Mammary epithelial cell (primary cell): Measurements from ENCODE around the gene ICAM4.

Experiments
- EZH2 ChIP-seq: IDR thresholded peaks from 2 replicates; pipeline ENCODE4 v1.6.1; 2012; ENCODE audit warnings: low read length, inconsistent platforms, borderline replicate concordance
- TF ChIP-seq, protein P1 (sequence below), 2 donors: IDR thresholded peaks in 1 of 2; conservative IDR thresholded peaks in 1 of 2; 2 replicates each; pipeline ENCODE4 v1.5.1; 2011 to 2012; ENCODE audit warnings: inconsistent platforms in 2 of 2, low read length in 2 of 2, mild to moderate bottlenecking in 2 of 2, control low read depth in 1 of 2, low read depth in 1 of 2; ENCODE audit not compliant: insufficient read depth in 1 of 2; ENCODE audit errors: extremely low read depth in 1 of 2

DNA sequence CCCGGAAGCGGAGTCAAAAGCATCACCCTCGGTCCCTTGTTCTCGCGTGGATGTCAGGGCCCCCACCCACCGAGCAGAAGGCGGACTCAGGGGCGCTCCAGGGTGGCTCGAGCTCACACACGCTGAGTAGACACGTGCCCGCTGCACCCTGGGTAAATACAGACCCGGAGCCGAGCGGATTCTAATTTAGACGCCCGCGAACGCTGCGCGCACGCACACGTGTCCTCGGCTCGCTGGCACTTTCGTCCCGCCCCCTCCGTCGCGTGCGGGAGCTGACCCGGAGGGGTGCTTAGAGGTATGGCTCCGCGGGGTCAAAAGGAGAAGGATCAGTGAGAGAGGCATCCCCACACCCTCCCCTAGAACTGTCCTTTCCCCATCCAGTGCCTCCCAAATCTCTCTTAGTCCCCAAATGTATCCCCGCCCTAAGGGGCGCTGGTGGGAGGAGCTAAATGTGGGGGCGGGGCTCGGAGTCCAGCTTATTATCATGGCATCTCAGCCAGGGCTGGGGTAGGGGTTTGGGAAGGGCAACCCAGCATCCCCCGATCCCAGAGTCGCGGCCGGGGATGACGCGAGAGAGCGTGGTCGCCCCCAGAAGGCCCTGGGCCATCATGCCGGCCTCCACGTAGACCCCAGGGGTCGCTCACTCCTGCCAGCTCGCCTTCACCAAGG lies 2.5 kb downstream of the ICAM4 start:
- TF ChIP-seq, protein P1, sequence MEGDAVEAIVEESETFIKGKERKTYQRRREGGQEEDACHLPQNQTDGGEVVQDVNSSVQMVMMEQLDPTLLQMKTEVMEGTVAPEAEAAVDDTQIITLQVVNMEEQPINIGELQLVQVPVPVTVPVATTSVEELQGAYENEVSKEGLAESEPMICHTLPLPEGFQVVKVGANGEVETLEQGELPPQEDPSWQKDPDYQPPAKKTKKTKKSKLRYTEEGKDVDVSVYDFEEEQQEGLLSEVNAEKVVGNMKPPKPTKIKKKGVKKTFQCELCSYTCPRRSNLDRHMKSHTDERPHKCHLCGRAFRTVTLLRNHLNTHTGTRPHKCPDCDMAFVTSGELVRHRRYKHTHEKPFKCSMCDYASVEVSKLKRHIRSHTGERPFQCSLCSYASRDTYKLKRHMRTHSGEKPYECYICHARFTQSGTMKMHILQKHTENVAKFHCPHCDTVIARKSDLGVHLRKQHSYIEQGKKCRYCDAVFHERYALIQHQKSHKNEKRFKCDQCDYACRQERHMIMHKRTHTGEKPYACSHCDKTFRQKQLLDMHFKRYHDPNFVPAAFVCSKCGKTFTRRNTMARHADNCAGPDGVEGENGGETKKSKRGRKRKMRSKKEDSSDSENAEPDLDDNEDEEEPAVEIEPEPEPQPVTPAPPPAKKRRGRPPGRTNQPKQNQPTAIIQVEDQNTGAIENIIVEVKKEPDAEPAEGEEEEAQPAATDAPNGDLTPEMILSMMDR (conservative IDR thresholded peaks at IDR 0.05 in 1 of 2, IDR thresholded peaks at IDR 0.05 in 1 of 2; ENCODE audit: extremely low read depth in 1 of 2, insufficient read depth in 1 of 2, low read depth in 1 of 2, low read length in 2 of 2) = no peak
- no peak for TF ChIP-seq EZH2
